GM18502 (cell line): ENCODE results near the gene PPARD.
A peak's percentile ranks its signal among the peaks of the same experiment; 100 is the strongest.

Experiments used
- ATAC-seq: cut with Tn5 transposase; IDR thresholded peaks from one replicate; pipeline ENCODE4 v1.9.1; 2021; ENCODE audit warnings: mild to moderate bottlenecking; ENCODE audit not compliant: unreplicated experiment, poor library complexity

The PPARD gene

DNA sequence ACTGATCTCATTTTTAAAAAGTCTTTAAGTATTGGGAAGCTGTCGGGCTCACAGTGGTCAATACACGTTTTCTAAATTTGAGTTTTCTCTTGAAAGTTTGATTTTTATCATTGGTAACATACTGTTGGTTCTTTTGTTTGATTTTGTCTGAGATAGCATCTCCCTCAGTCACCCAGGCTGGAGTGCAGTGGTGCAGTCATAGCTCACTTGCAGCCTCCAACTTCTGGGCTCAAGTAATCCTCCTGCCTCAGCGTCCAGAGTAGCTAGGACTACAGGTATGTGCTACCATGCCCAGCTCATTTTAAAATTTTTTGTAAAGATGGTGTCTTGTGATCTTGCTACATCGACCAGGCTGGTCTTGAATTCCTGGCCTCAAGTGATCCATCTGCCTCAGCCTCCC is 9.1 kb downstream of the PPARD start:
- ATAC-seq, result no peak

DNA sequence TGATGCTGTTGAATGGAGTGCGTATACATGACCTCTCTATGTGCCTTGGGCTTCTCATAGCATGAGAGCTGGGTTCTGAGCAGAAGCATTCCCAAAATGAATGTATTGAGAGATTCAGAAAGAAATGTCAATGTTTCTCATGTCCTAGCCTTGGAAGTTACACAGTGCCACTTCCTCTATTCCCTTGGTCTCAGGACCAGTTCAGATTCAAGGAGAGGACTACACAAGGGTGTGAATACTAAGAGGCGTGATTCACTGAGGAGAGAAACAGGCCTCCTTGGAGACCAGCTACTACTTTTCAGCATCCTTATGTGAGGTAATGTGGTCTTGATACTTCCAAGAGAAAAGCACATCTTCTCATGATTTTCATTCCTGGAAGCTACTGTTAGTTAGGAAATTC is 10.4 kb downstream of the PPARD start:
- no peak for ATAC-seq

GRCh38 chr6:35354361-35355135 is 12.2 kb downstream of the PPARD start:
- no peak for ATAC-seq

DNA sequence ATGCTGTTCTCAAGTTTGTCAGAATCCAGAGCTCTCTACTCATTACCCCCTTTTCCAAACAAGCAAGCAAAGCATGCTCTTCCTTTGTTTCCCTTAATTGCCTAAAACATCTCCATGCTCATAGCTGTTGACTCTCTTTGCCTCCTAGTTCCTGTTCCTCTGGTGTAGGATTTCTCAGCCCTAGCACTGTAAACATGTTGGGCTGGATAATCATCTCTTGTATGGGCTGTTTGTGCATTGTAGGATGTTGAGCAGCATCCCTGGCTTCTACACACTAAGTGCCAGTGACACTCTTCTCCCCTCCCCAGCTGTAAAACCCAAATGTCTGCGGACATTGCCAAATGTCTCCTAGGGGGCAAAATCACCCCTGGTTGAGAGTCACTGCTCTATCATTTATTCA is 14.0 kb downstream of the PPARD start:
- no peak for ATAC-seq

DNA sequence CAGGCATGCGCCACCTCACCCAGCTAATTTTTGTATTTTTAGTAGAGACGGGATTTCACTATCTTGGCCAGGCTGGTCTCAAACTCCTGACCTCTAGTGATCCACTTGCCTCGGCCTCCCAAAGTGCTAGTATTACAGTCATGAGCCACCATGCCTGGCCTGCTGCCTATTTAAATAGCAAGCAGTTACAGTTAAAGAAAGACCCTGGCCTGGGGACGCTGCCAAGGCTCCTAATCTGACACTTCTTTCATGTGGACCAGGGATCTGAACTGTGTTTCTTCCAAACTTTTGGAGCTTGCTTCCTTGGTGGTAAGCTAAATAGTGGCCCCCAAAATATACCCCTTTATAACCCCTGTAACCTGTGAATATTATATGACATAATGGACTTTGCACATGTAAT is 15.3 kb downstream of the PPARD start:
- ATAC-seq, result no peak

GRCh38 chr6:35358086-35358485 is 15.7 kb downstream of the PPARD start:
- no peak for ATAC-seq

GRCh38 chr6:35359346-35359743 is 17.0 kb downstream of the PPARD start:
- ATAC-seq, result no peak

DNA sequence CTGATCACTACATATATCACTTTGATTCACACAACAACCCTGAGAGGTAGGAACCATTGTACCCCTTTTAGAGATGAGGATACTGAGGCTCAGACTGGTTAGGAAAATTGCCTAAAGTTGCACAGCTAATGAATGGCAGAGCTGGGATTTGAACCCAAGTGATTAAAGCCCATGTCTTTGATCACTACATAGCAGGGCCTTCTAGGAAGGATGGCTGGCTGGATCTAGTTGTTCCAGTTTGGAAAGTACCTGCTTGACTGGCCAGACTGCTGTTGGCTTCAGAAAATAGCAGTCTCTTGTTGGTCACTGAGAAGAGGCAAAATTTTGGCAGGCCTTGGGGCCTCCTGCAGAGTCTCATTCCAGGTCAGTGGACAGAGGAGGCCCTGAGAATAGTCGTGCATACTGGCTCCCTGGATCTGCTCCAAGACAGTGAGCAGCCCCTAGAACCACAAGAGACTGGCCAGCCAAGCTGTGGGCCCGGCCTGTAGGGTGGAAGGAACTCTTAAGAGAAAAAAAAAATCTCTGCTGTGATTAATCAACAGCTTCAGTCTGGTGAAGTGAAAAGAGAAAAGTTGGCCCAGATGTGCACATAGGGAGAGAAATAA is 17.5 kb downstream of the PPARD start:
- ATAC-seq, result no peak

DNA sequence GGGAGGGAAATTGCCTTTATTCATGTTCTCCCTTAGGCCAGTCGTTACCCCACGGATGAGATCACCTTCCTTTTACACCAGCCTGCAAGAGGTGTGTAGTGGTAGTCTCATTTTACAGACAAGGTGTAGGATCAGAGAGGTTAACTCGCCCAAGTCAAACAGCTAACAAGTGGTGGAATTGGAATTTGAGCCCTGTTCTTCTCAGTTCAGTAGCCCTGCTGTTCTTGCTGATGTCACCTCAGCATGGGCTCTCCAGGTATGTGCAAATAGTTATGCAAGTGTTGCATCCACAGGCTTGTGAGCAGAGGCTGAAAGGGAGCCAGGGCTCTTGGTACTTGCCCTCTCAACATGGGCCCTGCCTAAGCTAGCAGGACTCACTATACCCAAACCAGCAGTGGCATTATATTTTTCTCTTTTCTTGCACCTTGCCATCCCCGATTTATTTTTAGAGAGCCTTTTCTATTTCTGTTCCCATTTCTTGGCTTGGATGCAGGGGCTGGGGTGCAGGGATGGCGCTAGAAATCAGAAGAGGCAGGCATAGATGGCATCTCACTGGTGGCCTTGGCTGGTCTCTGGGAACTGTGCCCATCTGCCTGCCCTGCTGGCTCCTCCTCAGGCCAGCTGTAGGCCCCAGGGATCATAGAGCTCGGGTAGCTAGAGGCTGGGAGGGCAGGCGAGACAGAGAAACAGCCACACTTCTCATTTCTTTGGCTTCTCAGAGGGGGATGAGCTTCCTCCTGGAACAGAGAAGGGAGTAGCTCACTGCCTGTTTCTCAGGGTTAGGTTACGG is 18.2 kb downstream of the PPARD start:
- no peak for ATAC-seq

DNA sequence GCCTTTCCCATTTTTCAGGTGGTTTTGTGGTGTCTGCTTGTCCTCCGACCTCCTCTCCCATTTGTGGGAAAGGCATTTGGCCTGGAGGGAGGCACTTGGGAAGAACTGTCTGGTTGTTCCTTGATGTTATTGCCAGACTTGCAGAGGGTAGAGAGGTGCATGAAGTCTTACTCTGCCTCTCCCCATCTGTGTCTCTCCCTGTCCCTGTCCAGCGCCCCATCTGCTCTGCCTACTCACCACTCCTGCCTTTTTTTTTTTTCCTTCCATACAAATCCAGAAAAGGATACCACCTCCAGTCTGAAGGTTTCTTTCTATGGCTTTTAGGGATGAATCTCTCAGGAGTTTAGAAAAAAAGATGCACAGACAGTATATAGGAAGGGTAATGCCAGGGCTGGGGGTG is 19.8 kb downstream of the PPARD start:
- no peak for ATAC-seq

- no peak for ATAC-seq
Measured at GRCh38 chr6:35363293-35363750, 21.0 kb downstream of the PPARD start.

- no peak for ATAC-seq
Measured at GRCh38 chr6:35365594-35366203, 23.3 kb downstream of the PPARD start.

DNA sequence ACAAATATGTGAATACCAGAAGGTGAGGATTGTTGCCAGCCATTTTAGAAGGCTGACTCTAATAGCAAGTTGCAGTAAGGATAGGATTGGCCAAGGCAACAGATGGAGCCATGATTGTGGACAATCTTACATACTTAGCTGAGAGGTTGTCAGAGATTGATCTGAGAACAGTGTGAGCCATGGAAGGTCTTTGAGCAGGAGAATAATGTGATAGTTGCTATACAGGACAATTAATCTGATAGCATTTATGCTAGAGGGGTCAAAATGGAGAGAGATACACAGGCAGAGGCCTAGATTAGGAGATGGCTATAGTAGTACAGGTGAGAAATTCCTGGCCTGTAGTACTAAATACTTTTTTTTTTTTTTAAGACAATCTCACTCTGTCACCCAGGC is 23.8 kb downstream of the PPARD start:
- no peak for ATAC-seq

GRCh38 chr6:35367646-35368037 is 25.3 kb downstream of the PPARD start:
- ATAC-seq, result no peak

DNA sequence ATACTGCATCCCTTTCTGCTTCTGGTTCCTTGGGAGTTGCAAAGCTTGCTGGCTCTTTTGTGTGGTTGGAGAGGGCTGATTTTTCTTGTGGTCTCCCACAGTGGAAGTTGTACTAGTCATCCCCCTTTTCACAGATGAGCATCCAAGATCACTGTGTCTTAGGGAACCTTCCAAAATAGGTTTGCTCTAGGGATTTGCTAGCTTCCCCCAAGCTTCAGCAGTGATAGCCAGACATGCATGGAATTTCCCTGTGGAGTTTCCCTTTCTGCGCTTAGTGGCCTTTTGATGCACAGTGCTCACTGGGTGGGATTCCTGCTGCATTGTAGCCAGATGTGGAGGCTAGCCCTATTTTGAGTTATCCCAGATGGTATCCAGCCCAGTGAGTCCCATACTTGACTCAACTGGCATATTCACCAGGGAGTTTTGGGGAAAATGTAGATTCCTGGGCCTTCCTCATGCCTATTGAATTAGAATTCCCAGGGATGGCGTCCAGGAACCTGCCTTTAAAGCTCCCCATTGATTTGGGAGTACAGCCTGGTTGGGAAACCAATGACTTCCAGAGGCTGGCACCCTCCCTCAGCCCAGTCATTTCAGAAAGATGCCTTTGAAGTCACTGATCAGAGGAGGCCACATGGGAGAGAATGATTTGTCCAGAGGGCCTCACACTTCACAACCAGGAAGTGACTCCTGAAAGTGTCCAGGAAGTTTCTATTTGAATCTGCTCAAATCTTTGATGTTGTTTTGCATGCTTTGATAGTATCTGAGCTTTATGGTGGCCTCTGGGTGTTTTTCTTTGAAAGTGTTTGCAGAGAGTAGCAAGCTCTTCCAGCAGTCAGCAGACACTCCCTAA is 25.9 kb downstream of the PPARD start:
- ATAC-seq, result no peak

GRCh38 chr6:35370124-35370741 is 27.9 kb downstream of the PPARD start:
- ATAC-seq, result peak; percentile 76

- ATAC-seq, result no peak
Measured at GRCh38 chr6:35370785-35371493, 28.6 kb downstream of the PPARD start.

DNA sequence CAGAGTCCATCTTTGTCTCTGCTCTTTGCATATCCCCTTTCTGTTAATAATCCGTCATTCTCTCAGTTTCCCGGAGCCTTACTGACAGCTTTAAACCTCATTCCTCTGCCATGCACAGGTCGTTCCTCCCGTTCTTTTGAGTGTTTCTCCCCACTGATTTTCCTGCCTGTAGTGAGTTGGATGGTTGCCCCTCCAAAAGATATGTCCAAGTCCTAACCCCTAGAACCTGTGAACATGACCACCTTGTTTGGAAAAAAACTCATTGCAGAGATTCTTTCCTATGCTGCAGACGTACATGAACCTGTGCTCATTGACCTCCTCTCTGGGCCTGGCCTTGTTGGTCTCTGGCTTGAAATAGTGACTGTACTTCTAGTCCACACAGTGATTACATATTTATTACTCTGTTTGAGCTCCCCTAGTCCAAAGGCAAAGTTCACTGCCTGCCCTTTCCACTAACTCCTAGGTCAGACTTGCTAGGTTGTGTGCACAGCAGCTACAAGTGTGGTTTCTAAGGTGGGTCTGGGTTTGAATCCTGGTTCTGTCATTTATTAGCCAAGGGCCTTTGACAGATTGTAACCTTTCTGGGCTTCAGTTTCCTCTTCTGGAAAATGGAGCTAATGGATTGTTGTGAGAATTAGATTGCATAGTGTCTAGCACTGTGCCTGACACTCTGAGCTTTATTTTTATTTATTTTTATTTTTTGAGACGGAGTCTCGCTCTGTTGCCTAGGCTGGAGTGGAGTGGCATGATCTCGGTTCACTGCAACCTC is 29.3 kb downstream of the PPARD start:
- no peak for ATAC-seq
